ENCODE data around the gene KANSL1.
A peak's percentile ranks its signal among the peaks of the same experiment; 100 is the strongest.
"Not testable (repeated sequence)": the region's sequence is repeated elsewhere in the genome, so short reads cannot be mapped to it uniquely, and the experiment has no call there.

KANSL1 gene

GRCh38 chr17:46031440-46031839 is 161.8 kb downstream of the KANSL1 start:
- no peak for DNase-seq

GRCh38 chr17:46030752-46031151 is 162.5 kb downstream of the KANSL1 start:
- no peak for DNase-seq

- DNase-seq = no peak
These were observed 163.6 kb downstream of the KANSL1 start for GRCh38 chr17:46029627-46030026.

GRCh38 chr17:46028981-46029565 is 164.2 kb downstream of the KANSL1 start:
- no peak for DNase-seq

- no peak for DNase-seq
These were observed 164.9 kb downstream of the KANSL1 start for GRCh38 chr17:46028374-46028773.

- no peak for DNase-seq
These were observed 165.3 kb downstream of the KANSL1 start for GRCh38 chr17:46027976-46028325.

- DNase-seq = no peak
These were observed 165.9 kb downstream of the KANSL1 start for GRCh38 chr17:46027048-46027975.

- no peak for DNase-seq
These were observed 166.8 kb downstream of the KANSL1 start for GRCh38 chr17:46026166-46027047.

- DNase-seq = no peak
These were observed 167.6 kb downstream of the KANSL1 start for GRCh38 chr17:46025510-46026165.

GRCh38 chr17:46025060-46025459 is 168.2 kb downstream of the KANSL1 start:
- no peak for DNase-seq

- DNase-seq = no peak
These were observed 168.6 kb downstream of the KANSL1 start for GRCh38 chr17:46024590-46024989.

GRCh38 chr17:46023783-46024388 is 169.3 kb downstream of the KANSL1 start:
- no peak for DNase-seq

GRCh38 chr17:46023366-46023765 is 169.9 kb downstream of the KANSL1 start:
- DNase-seq = not testable (repeated sequence)

- DNase-seq = no peak
These were observed 172.2 kb downstream of the KANSL1 start for GRCh38 chr17:46020998-46021397.

GRCh38 chr17:46020023-46020761 is 173.0 kb downstream of the KANSL1 start:
- peak; percentile 86 for DNase-seq

- not testable (repeated sequence) for DNase-seq
These were observed 173.8 kb downstream of the KANSL1 start for GRCh38 chr17:46019408-46019925.

GRCh38 chr17:46013502-46014165 is 179.6 kb downstream of the KANSL1 start:
- DNase-seq = no peak

GRCh38 chr17:46013127-46013501 is 180.1 kb downstream of the KANSL1 start:
- no peak for DNase-seq

GRCh38 chr17:46012506-46013079 is 180.6 kb downstream of the KANSL1 start:
- no peak for DNase-seq

- DNase-seq = no peak
These were observed 181.3 kb downstream of the KANSL1 start for GRCh38 chr17:46011711-46012505.

Measured in CD4-positive, alpha-beta T cell treated with Interleukin-4 for 1 hour (primary cell).